GM21529 (cell line): ENCODE data around the gene TMEM132D.

Source experiments
- ATAC-seq: cut with Tn5 transposase; IDR thresholded peaks from one replicate; pipeline ENCODE4 v1.9.1; 2021; ENCODE audit not compliant: unreplicated experiment

TMEM132D gene

GRCh38 chr12:129873833-129874208, 30.0 kb downstream of the TMEM132D start:
- no peak for ATAC-seq

GRCh38 chr12:129873111-129873832, 30.6 kb downstream of the TMEM132D start:
- ATAC-seq: no peak

GRCh38 chr12:129871991-129872972, 31.5 kb downstream of the TMEM132D start:
- ATAC-seq: no peak

GRCh38 chr12:129870796-129871195, 33.0 kb downstream of the TMEM132D start:
- ATAC-seq: no peak

GRCh38 chr12:129870136-129870535, 33.7 kb downstream of the TMEM132D start:
- no peak for ATAC-seq

GRCh38 chr12:129868575-129868974, 35.2 kb downstream of the TMEM132D start:
- ATAC-seq: no peak

- no peak for ATAC-seq
These were observed 39.9 kb downstream of the TMEM132D start for GRCh38 chr12:129863938-129864337.

GRCh38 chr12:129862561-129863175, 41.2 kb downstream of the TMEM132D start:
- ATAC-seq: no peak

GRCh38 chr12:129861951-129862350, 41.9 kb downstream of the TMEM132D start:
- ATAC-seq: no peak

- ATAC-seq: no peak
These were observed 49.2 kb downstream of the TMEM132D start for GRCh38 chr12:129854591-129854990.

- ATAC-seq: no peak
These were observed 52.5 kb downstream of the TMEM132D start for GRCh38 chr12:129851296-129851695.

- ATAC-seq: no peak
These were observed 54.9 kb downstream of the TMEM132D start for GRCh38 chr12:129848876-129849275.

GRCh38 chr12:129847063-129847462, 56.8 kb downstream of the TMEM132D start:
- ATAC-seq: no peak

GRCh38 chr12:129844662-129845220, 59.1 kb downstream of the TMEM132D start:
- no peak for ATAC-seq

GRCh38 chr12:129841251-129841650, 62.6 kb downstream of the TMEM132D start:
- ATAC-seq: no peak

GRCh38 chr12:129840145-129840884, 63.5 kb downstream of the TMEM132D start:
- no peak for ATAC-seq

- no peak for ATAC-seq
These were observed 64.1 kb downstream of the TMEM132D start for GRCh38 chr12:129839679-129840078.

- no peak for ATAC-seq
These were observed 72.5 kb downstream of the TMEM132D start for GRCh38 chr12:129831294-129831693.

GRCh38 chr12:129830796-129831195, 73.0 kb downstream of the TMEM132D start:
- no peak for ATAC-seq

GRCh38 chr12:129827866-129828384, 75.9 kb downstream of the TMEM132D start:
- no peak for ATAC-seq
